LHCN-M2 (cell line): ENCODE data around the gene BRD1. TPM values are rescaled to one million over a fixed set of nuclear protein-coding genes. Genes with fewer than 3 reads are reported as not detected.
"Not testable (repeated sequence)": the region's sequence is repeated elsewhere in the genome, so short reads cannot be mapped to it uniquely, and the experiment has no call there.

ENCODE experiments used
- DNase-seq: peaks from one replicate; pipeline ENCODE4 v3.0.0-alpha.2; 2012; ENCODE audit warnings: low read depth
- total RNA-seq: library from RNA; depleted of rRNA; stranded (reverse); fragments of >200 nt; gene quantifications from 2 replicates; pipeline ENCODE4 v1.2.3, GENCODE V29; 2014

The BRD1 gene
- total RNA-seq, 1 experiment from 2014 or later: 17.9 TPM

DNA sequence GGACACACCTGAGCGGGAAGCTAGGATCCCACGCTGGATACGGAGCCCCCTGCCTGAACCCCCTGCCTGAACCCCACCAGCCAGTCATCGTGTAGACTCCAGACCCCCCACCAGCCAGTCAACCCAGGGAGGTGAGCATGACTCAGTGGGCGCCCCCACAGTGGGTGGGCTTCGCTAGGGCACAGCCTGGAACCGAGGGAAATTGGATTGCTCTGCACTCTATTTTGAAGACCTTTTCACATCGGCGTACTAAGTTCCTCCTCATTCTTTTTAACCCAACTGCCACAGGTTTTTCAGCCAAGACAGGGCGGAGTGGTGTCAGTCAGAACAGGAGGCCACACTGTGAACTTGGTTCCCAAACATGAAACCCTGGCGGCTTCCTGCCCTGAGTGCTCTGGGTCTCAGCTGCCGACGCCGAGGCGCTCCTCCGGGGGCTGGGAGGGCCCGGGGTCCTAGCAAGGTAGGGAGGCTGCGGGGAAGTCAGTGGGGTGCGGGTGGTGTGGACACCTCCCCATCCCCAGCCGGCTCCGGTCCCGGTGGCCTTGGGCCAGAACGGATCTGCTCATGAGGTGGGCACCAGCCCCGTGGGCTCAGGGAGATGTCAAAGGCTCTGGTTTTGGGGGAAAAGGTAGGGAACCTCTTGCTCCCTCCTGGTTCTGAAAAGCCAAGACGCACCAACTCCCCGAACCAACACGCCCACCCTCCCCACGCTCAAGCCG is 57.0 kb downstream of the BRD1 start:
- DNase-seq: no peak

DNA sequence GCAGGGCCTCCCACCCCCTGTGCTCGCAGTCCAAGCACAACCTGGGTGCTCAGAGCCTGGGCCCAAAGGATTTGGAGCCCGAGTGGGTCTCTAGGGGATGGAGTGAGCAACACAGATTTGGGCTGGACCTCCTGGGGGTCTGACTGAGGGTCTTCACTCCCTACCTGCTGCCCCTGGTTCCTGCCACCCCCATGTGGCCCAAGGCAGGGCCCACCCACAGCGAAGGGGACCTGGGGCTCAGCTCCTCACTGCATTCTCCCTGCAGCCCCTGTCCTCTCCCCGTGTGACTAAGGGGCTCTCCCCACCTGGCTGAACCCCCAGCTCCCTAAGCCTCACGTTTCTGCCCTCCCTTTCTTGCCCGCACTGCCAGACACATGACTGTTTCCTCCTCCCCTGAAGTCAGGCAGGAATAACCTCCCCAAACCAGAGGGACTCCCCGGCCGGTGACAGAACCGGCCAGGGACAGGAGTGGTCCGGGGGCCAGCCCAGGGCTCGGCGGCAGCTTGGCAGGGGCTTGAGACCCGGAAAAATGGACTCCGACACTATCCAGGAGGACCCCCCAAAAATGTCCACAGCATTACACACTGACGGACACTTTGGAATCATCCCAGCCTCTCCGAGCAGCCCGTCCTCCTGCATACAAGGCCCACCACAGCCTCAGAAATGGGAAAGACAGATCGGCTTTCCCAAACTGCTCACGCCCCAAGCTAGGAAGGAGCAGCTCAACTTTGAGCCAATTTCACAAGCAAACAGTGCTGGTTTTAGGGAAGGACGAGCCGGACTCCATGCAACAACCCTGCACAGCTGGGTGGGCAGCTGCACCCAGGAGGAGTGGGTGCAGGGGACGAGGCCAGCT is 57.8 kb downstream of the BRD1 start:
- no peak for DNase-seq

DNA sequence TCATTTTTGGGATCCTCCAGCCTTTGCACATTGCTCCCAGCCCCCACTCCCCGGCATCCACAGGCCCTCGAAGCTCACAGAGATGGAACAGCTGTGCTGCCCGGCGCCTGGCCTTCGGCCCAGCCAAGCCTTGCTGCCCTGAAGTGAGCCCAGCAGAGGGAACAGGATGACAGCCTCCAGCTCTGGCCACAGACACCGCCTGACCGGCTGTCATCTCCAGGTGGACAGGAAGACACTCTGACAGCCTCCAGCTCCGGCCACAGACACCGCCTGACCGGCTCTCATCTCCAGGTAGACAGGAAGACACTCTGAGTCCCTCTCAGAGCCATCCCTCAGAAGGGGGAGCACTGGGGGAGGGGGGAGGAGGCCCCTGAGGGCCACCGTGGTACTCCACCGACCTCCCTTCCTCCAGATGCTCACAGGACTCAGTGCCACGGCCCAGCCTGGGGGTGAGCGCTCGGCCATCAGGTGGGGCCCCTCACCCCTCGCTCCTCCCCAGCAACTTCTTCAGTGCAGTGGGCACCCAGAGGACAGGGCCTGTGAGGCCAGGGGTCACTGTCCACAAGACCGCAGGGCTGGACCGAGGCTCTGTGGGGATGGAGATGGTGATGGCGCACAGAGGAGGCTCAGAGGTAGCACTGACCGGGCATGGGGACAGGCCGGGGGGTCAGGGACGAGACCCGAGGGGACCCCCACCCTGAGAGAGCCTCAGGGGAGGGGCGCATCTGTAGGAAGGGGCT is 58.6 kb downstream of the BRD1 start:
- peak; percentile 81 for DNase-seq

DNA sequence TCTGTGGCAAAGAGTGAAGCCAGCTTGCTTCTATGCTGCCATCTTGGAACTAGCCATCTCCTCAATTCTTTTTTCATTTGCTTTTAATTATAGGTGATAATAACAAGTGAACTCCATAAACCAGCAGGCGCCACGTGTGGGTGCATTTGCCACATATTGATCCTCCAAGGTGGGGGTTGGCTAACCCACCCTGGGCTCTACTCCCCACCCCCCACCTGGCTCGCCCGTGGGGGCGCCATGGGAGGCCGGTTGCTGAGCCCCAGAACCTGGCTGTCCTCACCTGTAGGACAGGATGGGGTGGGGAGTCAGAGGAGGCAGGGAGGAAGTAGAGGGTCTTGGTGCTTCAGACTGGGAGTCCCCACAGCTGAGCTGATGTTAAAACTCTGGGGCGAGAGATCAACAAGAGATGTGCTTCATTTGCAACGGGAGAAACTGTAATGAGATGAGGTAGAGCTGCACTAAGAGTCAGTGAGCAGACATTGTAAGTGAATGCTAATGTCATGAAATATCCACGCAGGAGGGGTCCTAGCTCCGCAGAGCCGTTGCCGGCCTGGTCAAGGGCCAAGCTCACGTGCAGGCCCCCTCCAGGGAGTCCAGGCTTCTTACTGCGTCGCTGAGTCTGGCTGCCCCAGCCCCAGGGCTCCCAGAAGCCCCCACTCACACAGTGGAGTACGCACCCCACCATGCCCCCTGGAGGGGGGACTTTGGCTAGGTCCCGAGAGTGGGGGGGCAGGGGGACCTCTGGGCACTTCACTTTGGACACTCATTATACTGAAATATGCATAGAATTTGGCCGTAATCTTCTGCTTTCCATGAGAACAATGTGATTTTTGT is 59.4 kb downstream of the BRD1 start:
- DNase-seq: no peak

DNA sequence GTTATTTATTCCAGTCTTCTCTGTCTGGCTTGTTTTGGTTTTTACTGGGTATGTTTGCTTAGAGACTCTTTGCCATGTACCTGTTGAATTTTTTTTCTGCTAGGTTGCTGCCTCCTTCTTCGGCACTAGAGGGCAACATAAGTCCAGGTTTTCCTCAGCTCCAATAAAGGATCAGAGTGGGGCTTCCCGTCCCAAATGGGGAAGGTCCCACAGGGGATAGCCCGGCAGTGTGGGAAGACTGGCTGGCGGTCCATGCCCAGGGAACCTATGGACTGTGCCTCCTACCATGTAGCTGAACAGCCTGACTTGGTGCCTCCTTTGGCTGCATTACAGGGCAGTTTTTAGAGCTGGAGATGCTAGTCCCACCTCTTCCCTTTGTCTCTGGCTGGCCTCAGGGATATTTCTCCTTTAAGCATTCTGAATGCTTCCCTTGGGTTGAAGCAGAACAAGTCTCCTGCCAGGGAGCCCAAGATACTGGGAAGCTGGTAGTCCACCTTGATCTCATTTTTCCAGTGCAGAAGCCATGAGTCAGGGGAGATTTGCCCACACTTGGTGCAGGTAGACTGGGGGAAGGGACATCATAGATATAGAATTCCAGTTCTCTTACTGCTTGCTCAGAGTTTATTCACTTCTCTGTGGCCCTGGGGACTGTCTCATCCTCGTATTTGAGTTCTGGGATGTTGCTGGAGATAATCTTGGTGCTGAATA is 60.2 kb downstream of the BRD1 start:
- peak; percentile 49 for DNase-seq

DNA sequence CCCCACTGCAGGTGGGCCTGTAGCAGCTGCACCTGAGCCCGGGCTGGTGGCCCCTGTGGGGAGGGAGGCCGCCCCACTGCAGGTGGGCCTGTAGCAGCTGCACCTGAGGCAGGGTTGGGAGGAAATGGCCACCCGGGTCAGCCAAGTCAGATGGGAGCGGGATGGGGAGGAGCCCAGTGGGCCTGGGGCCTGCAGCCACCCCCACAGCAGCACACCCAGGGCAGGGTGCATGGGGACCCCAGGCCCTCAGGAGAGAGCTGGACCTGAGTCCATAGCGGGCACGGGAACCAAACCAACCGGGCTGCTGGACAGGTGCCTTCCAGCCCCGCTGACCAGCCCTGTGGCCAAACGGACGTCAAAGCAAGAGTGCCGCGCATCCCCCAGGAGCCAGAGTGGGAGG is 61.7 kb downstream of the BRD1 start:
- DNase-seq: no peak

GRCh38 chr22:49765091-49765771 is 62.4 kb downstream of the BRD1 start:
- DNase-seq: no peak

GRCh38 chr22:49764127-49764581 is 63.5 kb downstream of the BRD1 start:
- DNase-seq: peak; percentile 55

DNA sequence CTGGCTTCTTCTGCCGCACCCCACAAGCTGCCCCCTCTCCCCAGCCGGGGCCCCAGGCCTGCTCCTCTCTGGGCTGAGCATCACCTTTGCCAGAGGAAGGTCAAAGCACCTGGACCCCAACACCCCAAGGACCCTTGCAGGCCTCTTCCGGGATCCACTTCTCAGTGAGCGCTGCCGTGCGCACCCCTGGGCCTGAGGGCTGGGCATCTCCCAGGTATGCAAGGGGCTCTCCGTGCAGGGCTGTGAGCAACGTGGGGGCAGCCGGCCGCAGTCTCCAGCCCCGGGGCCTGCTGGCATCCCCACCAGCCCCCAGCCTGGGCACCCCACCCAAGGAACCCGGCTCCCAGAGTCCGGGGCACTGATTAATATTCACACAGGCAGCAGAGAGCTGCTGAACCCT is 64.0 kb downstream of the BRD1 start:
- DNase-seq: no peak

DNA sequence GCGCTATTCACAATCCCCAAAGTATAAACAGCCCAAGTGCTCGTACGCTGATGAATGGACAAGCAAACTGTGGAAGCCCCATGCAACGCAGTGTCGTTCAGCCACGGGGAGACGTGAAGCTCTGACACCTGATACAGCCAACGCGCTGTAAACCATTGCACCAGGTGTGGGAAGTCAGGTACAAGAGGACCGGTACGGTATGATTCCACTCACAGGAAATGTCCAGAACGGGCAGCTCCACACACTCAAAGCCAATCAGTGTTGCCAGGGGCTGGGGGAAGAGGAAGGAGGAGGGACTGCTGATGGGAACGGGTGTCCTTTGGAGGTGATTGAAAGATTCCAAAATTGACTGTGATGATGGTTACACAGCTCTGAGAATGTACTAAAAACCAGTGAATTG is 64.5 kb downstream of the BRD1 start:
- no peak for DNase-seq

GRCh38 chr22:49762571-49762970 is 65.1 kb downstream of the BRD1 start:
- not testable (repeated sequence) for DNase-seq

DNA sequence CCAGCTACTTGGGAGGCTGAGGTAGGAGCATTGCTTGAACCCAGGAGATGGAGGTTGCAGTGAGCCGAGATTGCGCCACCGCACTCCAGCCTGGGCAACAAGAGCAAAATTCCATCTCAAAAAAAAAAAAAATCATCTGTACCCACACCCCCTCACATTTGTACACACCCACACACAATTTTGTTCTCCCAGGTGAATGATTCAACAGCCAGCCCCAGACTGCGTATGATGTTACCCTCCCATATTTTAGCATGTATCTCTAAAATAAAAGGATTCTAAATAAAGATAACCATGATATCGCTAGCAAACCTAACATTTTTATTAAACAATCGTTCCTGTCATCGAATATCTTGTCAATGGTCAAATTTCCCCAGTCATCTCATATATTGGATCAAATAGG is 65.8 kb downstream of the BRD1 start:
- DNase-seq: no peak

DNA sequence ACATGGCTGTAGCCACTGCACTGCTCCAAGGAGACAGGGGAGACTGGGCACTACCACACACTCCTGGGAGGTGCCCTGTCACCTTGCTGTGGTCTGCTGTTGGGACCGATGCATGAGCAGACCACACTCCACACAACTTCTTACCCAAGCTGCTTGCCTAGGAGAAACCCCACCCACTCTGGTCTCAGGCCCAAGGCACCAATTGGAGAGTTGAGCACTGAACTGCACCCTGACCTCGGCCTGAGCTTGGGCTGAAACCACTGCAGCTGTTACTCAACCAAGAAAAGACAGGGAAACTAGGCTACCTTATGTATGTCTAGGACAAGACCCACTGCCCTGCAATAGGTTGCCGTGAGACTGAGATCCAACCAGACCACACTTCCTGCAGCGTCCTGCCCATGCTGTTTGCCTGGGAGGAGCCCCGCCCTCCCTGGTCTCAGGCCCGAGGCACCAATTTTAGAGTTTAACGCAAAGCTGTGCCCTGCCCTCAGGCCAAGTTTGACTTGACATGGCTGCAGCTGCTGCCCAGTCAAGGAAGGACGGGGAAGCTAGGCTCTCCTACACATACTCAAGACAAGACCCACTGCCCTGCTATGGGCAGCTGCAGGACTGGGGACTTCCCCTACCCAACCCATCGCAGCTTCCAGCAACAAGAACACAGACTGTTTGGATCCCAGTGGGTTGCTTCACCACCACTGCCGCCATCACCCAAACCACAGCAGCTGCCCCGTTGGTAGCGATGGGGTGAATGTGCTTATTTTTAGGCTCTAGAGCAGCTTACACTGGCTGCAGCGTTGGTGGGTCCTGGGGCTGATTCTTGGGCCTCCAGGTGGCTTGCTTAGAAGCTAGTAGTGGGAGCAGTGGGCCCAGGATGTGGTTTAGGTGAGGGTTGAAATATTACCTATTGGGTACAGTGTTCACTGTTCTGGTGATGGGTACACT is 66.8 kb downstream of the BRD1 start:
- DNase-seq: peak; percentile 79

DNA sequence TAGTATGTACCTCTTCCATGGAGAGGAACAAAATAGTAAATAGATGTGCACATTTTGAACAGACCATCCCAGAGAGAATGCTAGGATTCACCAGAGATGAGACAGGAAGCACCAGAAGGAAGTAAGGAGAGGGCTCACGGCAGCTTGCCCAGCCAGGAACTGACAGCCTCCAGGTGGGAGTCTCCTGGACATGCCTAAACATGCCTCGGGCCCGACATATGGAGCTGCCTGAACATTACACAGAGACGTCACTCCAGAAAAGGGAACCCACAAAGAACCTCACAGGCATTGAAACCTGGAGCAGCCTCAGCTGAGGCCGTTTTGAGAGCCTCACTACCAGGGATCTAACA is 67.4 kb downstream of the BRD1 start:
- DNase-seq: no peak

DNA sequence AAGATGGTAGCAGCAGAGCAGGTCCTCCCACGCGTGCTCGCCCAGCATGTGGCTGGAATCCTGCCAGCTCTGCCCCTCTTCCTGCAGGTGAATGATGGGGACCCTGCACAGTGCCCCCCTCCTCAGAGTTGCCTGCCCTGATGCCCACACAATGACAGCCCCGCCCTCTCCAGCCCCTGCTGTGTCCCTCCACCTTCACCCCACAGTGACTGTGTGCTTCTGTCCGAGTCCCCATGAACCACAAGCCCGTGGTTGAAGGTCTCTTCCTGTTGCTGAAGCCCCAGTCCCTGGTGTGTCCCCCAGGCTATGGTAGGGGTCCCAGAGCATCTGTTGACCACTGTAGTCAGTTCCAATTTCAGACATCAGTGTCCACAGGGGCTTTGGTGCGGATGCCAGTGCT is 71.0 kb downstream of the BRD1 start:
- DNase-seq: no peak

GRCh38 chr22:49756201-49756600 is 71.5 kb downstream of the BRD1 start:
- DNase-seq: no peak

- DNase-seq: no peak
Observed at GRCh38 chr22:49755631-49756001, 72.1 kb downstream of the BRD1 start.

DNA sequence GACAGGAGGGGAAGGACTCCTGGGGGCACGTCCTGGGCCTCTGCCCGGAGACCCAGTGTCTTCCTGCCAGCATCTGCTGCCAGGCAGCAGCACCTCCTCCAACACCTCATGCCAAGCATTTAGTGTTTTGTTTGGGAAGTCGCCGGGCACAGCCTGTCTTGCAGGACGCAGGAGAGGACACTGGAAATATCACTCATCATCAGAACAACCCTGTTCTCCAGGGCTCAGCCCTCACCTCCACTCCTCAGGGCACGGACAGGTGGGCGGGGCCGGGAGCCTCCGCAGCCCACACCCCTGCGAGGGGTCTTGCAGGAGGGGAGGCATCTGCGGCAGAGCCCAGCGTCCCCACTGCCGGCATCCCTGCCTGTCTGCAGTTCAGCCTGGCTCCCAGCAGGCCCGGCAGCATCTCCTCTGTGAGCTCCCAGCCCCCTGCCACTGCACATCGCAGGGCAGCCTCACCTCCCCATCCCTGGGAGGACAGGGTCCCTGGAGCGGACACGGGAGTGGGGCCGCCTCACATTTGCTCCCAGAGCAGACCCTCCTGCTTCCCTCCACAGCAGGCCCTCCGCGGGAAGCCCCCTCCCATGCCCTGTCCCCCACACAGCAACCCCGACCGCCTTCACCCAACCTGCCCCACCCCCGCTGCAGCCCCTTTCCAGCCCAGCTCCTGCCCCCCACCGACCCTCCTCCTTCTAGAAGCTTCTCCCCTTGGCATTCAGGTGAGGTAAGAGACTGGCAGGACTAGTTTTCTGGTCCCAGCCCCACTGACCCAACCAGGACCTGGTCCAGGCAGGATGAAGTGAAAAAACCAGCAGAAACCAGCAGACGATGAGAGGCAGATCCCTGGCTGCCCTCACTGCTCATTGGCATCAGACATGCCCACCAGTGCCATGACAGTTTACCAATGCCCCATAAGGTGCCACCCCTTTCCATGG is 72.7 kb downstream of the BRD1 start:
- DNase-seq: no peak
